Ramos (cell line): ENCODE data around the gene SNAPC4.
"Not testable (repeated sequence)": the region's sequence is repeated elsewhere in the genome, so short reads cannot be mapped to it uniquely, and the experiment has no call there.

Experiments
- in situ Hi-C: fragments of 300-500 bp; cut with MboI; formaldehyde crosslinking; loops from one replicate; pipeline ENCODE4 v1.14.3; 2022; ENCODE audit warnings: low sequenced_read_pairs; ENCODE audit not compliant: unreplicated experiment

SNAPC4 gene

DNA sequence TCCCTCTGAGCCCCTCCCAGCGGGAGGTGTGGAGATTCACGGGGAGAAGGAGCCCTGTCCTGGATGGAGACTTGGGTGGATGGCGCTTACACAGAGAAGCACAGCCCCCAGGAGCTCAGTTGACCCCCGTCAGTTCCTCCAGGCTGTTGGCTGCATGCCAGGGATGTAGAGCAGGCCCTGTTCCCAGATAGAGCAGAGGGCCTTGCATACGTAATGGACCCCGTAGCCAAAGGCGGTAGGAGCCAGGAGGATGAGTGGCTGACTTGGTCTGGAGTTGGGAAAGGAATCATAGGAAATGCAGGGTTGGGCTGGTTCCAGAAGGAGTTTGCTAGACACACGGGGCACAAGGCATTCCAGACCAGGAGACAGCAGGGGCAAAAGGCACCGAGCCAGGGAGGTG, 13.0 kb upstream of the SNAPC4 start:
- in situ Hi-C loops = no loop called here

- in situ Hi-C loops = no loop called here
These were observed 11.4 kb upstream of the SNAPC4 start for GRCh38 chr9:136411378-136411777.

- in situ Hi-C loops = no loop called here
These were observed 10.7 kb upstream of the SNAPC4 start, which contains the start of the genes ENTR1 and PMPCA for GRCh38 chr9:136410500-136411287. Gene ENTR1 (minus strand): TSS chr9:136410614. CDS start chr9:136410397, 217 bp downstream. Gene PMPCA (plus strand): TSS chr9:136410658. CDS start chr9:136410669, 11 bp downstream.

- in situ Hi-C loops = no loop called here
These were observed 9.8 kb upstream of the SNAPC4 start for GRCh38 chr9:136409557-136410455.

DNA sequence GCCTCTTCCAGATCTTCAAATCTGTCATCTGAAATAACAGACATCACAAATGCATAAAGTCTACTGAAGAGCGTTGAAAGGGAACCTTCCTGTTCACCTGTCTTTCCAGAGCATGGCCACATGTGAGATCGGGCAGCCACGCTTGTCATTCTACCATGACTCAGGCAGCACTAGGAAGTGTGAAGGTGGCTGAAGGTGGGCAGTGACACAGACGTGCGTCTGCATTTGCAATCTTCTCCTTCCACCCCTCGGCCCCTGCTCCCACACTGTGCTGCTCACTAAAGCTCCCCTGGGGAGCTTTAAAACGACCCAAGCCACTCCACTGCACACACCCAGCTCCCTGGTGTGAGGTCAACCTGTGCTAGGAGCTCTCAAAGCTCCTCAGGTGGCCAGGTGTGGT, 7.9 kb upstream of the SNAPC4 start:
- in situ Hi-C loops = no loop called here

GRCh38 chr9:136407061-136407460, 7.1 kb upstream of the SNAPC4 start:
- in situ Hi-C loops = not testable (repeated sequence)

GRCh38 chr9:136405904-136406303, 5.9 kb upstream of the SNAPC4 start:
- in situ Hi-C loops = not testable (repeated sequence)

- in situ Hi-C loops = no loop called here
These were observed 5.5 kb upstream of the SNAPC4 start for GRCh38 chr9:136405481-136405880.

DNA sequence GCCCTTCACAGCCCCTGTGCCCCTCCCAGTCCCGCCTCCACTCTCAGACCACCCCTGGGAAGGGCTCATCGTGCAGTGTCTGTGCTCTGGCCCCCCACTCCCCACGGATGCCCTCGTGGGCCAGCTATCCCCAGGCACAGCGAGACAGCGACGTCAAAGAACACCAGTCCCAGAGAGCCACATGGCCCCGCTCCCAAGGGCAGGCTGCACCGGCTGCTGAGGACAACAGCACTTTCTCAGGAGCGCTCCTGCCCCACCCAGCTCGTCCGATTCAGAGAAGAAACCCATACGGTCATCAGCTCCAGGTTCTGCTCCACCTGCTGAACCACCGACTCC, 4.8 kb upstream of the SNAPC4 start:
- in situ Hi-C loops = no loop called here

- in situ Hi-C loops = no loop called here
These were observed 4.2 kb upstream of the SNAPC4 start for GRCh38 chr9:136403915-136404800.

DNA sequence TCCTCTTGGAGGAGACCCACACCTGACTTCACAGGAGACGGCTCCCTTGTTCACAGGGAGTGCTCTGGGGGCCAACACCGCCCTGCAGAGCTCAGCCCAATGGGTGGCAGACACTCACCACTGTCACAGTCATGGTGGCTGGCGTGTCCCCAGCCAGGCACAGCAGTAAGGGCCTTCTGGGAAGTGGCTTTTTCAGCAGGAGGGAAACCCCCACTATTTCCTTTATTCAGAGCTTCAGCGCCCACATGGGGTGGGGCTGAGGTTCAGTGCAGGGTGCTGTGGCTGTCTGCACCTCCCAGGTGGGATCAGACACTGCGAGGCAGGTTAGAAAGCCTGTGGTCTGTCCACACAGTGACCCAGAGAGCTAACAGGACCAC, 3.6 kb upstream of the SNAPC4 start:
- in situ Hi-C loops = no loop called here

DNA sequence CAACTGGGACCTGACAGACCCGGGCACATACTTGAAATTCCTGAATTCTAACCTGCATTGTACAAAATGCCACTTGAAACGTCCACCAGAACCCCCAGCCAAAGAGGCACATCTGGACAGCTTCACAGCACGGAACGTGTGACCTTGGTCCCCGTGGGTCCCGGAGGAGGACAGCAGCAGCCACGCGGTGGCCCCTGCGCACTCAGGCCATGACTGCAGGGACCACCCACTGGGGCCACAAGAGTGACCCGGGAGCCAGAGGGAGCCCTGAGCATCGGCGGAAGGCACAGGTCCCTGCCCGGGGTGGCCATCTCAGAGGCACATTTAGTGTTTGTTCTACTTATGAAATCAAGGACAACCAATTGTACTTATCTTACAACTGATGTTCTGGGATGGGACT, 2.1 kb upstream of the SNAPC4 start:
- in situ Hi-C loops = no loop called here

DNA sequence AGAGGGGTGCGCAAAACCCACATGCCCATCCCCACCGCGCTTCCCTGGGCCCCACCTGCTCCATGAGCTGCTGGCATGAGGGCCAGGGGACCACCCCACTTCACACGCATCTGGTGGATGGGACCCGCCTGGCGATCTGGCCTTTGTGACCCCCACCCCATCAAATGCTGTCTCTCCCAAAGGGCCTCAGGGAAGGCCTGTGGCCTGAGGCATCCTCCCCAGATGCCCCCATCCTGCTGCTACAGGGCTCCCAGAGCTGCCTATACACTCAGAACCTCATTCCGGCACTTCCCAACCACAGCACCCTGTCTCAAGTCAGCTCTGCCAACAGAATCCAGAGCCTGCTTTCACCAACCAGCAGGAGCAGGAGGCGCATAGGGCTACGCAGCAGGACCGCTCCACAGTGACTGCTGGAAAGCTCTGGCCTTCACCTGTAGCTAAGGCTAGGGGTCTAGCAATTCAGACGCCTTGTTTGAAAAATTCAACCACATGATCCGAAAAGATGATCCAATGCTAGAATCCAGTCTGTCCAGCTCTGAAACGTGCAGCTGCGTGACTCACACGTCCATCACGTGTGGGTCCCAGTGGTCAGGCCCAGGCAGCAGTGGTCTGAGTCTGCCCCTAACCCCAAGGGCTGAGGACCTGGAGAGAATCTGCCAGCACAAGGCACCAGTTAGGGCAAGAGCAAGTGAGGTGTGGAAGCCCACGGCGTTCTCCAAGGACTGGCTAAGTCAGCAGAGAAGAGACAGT, 1.4 kb upstream of the SNAPC4 start:
- in situ Hi-C loops = no loop called here

DNA sequence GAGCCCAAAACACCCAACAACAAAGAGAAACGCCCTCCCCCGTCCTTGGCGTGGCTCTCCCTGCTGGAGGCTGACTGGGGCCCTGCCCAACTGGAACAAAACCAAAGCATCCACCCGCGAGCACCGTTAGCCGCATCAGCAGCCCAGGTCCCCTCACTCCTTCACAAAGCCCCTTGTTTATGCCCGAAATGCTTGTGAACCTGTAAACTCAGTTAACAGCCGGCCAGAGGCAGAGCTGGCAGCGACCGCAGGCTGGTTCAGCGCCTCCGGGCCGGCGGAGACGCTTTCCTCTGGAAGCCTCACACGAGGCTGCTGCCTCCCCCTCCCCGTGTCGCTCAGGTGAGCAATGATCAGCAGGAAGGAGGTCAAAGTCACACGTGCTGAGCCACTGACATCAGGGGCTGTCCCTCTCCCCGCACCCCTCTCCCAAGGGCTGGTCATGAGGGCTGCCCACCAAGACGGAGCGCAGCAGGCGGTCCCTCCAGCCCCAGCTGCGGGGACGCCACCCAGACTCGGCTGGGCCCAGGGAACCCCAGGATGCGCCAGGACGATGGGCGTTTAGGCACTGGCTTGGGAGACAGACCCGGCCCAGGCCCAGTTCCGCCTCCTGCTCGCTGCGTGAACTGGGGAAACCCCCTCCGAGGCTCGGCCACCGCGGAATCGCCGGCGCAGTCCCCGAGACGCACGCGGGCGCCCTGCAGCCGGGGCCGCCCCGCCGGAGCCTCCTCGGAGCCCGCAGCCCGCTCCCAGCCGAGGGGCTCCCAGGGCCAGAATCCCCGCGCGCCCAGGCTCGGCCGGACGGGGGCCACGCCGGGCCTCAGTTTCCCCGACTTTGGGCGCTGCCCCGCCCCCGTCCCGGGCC, 563 bp downstream of the SNAPC4 start:
- in situ Hi-C loops = no loop called here

GRCh38 chr9:136398286-136398685, 1.7 kb downstream of the SNAPC4 start:
- in situ Hi-C loops = no loop called here

GRCh38 chr9:136397643-136398042, 2.3 kb downstream of the SNAPC4 start:
- in situ Hi-C loops = no loop called here

GRCh38 chr9:136396219-136396515, 3.8 kb downstream of the SNAPC4 start:
- in situ Hi-C loops = no loop called here

DNA sequence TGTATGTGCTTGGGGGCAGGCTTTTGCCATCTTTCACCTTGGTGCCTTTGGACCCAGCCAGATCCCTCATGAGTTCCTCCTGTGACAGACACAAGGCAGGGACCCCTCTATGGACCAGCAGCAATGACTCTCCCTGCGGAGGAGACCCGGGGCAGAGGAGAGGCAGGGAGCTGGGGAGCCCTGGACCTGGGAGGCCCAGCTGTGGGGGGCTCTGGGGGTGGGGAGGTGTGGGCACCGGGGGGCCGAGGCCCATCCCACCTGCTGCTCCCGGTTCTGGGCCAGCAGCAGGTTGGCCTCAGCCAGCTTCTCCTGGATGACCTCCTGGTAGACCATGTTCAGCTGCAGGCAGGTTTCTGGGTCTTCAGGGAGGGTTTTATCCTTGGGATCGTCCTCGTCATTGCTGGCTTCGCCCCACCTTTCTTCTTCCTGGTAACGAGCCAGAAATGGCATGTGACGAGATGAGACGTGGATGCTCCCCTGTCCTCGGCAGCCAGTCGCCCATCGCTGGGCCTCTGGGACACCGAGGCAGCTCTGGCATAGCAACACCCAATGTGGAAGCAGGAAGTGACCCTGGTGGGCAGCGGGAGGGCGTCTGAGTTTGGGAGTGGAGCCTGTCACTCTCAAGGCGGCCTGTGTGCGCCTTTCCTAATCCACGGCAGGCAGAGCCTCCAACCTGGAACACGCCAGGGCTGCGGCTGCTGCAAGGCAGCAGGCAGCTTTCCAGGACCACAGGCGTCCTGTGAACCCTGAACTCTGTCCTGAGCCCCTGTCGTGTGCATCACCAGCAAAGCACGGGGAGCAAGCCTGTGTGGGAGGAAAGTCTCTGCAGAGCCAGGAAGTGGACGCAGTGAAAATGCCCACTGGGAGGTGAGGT, 4.4 kb downstream of the SNAPC4 start:
- in situ Hi-C loops = no loop called here
